Muscle layer of colon (tissue), 2 donors: ENCODE data around the gene ZNF45.

Source experiments
- H3K27ac ChIP-seq: one replicate; pipeline ENCODE4 v1.7.0; 2013; ENCODE audit warnings: low read depth, mild to moderate bottlenecking, low read length, moderate library complexity
- H3K27me3 ChIP-seq, 2 donors: one replicate each; pipeline ENCODE4 v1.7.0; 2013; ENCODE audit warnings: low read length in 2 of 2, mild to moderate bottlenecking in 2 of 2; ENCODE audit not compliant: insufficient read depth in 2 of 2, control insufficient read depth in 1 of 2
- H3K36me3 ChIP-seq: one replicate; pipeline ENCODE4 v1.7.0; 2013; ENCODE audit warnings: mild to moderate bottlenecking, low read length; ENCODE audit not compliant: insufficient read depth
- H3K4me1 ChIP-seq: one replicate; pipeline ENCODE4 v1.7.0; 2013; ENCODE audit warnings: mild to moderate bottlenecking, low read length; ENCODE audit not compliant: insufficient read depth
- H3K4me3 ChIP-seq, 2 donors: one replicate each; pipeline ENCODE4 v1.7.0; 2013; ENCODE audit warnings: low read length in 2 of 2, low read depth in 1 of 2, mild to moderate bottlenecking in 1 of 2, moderate library complexity in 1 of 2
- H3K9ac ChIP-seq: one replicate; pipeline ENCODE4 v1.7.0; 2013; ENCODE audit warnings: low read length
- H3K9me3 ChIP-seq: one replicate; pipeline ENCODE4 v1.7.0; 2013; ENCODE audit warnings: mild to moderate bottlenecking, low read length
- donor health status: abdominal sarcoma.
- donor health status: Adenocarcinoma of cecum.

The ZNF45 gene

GRCh38 chr19:43934985-43935708 is at the start of gene ZNF45:
Gene ZNF45, minus strand, starts transcription at chr19:43935282. Its CDS starts 13,097 bp downstream, at chr19:43922185.
- Histone ChIP-seq H3K27ac (peak within 1 kb of the TSS; percentile 84), H3K9me3 (no peaks in the 10 kb centered on the region), H3K27me3 (no peaks in the 10 kb centered on the region), H3K4me3 (peak within 1 kb of the TSS; percentile 78), H3K9ac (peak within 1 kb of the TSS; percentile 73), H3K4me1 (peaks cover 13% of the 10 kb centered on the region), H3K36me3 (peaks cover 18% of the 10 kb centered on the region)

GRCh38 chr19:43984687-43985000 is 49.6 kb upstream of the ZNF45 start:
- Histone ChIP-seq H3K9me3 (peaks cover 10% of the 10 kb centered on the region), H3K9ac (no peak overlapping the region), H3K27ac (no peak overlapping the region)

GRCh38 chr19:43983912-43984686 is 49.0 kb upstream of the ZNF45 start, which contains the start of gene ZNF155:
Gene ZNF155, plus strand, starts transcription at chr19:43984188. Its CDS starts 4,356 bp downstream, at chr19:43988544.
- Histone ChIP-seq H3K4me1 (peaks cover 4% of the 10 kb centered on the region), H3K9me3 (peaks cover 10% of the 10 kb centered on the region), H3K4me3 (peak within 1 kb of the TSS; percentile 15 to 86), H3K27me3 (no peaks in the 10 kb centered on the region), H3K36me3 (peaks cover 10% of the 10 kb centered on the region), H3K27ac (no peak within 1 kb of the TSS), H3K9ac (no peak within 1 kb of the TSS)

More at GRCh38 chr19:43984687-43985000, 49.6 kb upstream of the ZNF45 start:
- H3K4me3 ChIP-seq, result peak overlapping the region; percentile 15 to 86
- no peaks in the 10 kb centered on the region for H3K27me3 ChIP-seq
- H3K4me1 ChIP-seq, result peaks cover 4% of the 10 kb centered on the region
- peaks cover 15% of the 10 kb centered on the region for H3K36me3 ChIP-seq

- H3K27ac ChIP-seq, result no peak overlapping the region
- peaks cover 10% of the 10 kb centered on the region for H3K9me3 ChIP-seq
- peak overlapping the region in 1 of 2 donors; percentile 86 for H3K4me3 ChIP-seq
- H3K4me1 ChIP-seq, result peaks cover 4% of the 10 kb centered on the region
- H3K9ac ChIP-seq, result no peak overlapping the region
- H3K36me3 ChIP-seq, result peaks cover 4% of the 10 kb centered on the region
- H3K27me3 ChIP-seq, result no peaks in the 10 kb centered on the region
These were observed 48.4 kb upstream of the ZNF45 start for GRCh38 chr19:43983544-43983911.

- H3K9me3 ChIP-seq, result peaks cover 22% of the 10 kb centered on the region
These were observed 41.6 kb upstream of the ZNF45 start for GRCh38 chr19:43976732-43977131.

GRCh38 chr19:43966079-43966694 is 31.1 kb upstream of the ZNF45 start:
- Histone ChIP-seq H3K4me1 (no peaks in the 10 kb centered on the region), H3K9ac (no peak overlapping the region), H3K27me3 (no peaks in the 10 kb centered on the region), H3K27ac (no peak overlapping the region), H3K9me3 (peaks cover 88% of the 10 kb centered on the region), H3K4me3 (peak overlapping the region in 1 of 2 donors; percentile 47), H3K36me3 (peaks cover 66% of the 10 kb centered on the region)

More at GRCh38 chr19:43976732-43977131, 41.6 kb upstream of the ZNF45 start:
- H3K4me3 ChIP-seq, result no peak overlapping the region
- H3K4me1 ChIP-seq, result no peaks in the 10 kb centered on the region
- no peak overlapping the region for H3K9ac ChIP-seq
- H3K27ac ChIP-seq, result no peak overlapping the region
- no peaks in the 10 kb centered on the region for H3K27me3 ChIP-seq
- no peaks in the 10 kb centered on the region for H3K36me3 ChIP-seq

GRCh38 chr19:43960411-43960810 is 25.3 kb upstream of the ZNF45 start:
- peaks cover 23% of the 10 kb centered on the region for H3K36me3 ChIP-seq
- H3K4me3 ChIP-seq, result no peak overlapping the region
- H3K9me3 ChIP-seq, result peaks cover 71% of the 10 kb centered on the region
- no peaks in the 10 kb centered on the region for H3K27me3 ChIP-seq
- no peaks in the 10 kb centered on the region for H3K4me1 ChIP-seq
- H3K27ac ChIP-seq, result no peak overlapping the region
- no peak overlapping the region for H3K9ac ChIP-seq

GRCh38 chr19:43957891-43958290 is 22.8 kb upstream of the ZNF45 start:
- Histone ChIP-seq H3K9me3 (peaks cover 66% of the 10 kb centered on the region), H3K36me3 (peaks cover 12% of the 10 kb centered on the region)

GRCh38 chr19:43956827-43957226 is 21.7 kb upstream of the ZNF45 start:
- Histone ChIP-seq H3K27ac (no peak overlapping the region), H3K4me1 (no peaks in the 10 kb centered on the region), H3K4me3 (no peak overlapping the region), H3K27me3 (no peaks in the 10 kb centered on the region), H3K9me3 (peaks cover 56% of the 10 kb centered on the region), H3K36me3 (peaks cover 8% of the 10 kb centered on the region), H3K9ac (no peak overlapping the region)

More at GRCh38 chr19:43957891-43958290, 22.8 kb upstream of the ZNF45 start:
- peak overlapping the region in 1 of 2 donors; percentile 14 for H3K4me3 ChIP-seq
- no peaks in the 10 kb centered on the region for H3K4me1 ChIP-seq
- no peak overlapping the region for H3K27ac ChIP-seq
- H3K9ac ChIP-seq, result no peak overlapping the region
- no peaks in the 10 kb centered on the region for H3K27me3 ChIP-seq

- H3K27me3 ChIP-seq, result no peaks in the 10 kb centered on the region
- peaks cover 21% of the 10 kb centered on the region for H3K9me3 ChIP-seq
- peaks cover 8% of the 10 kb centered on the region for H3K36me3 ChIP-seq
- H3K27ac ChIP-seq, result peak within 1 kb of the TSS; percentile 78
- H3K4me3 ChIP-seq, result peak within 1 kb of the TSS; percentile 88 to 95
- peak within 1 kb of the TSS; percentile 65 for H3K9ac ChIP-seq
- H3K4me1 ChIP-seq, result no peaks in the 10 kb centered on the region
These were observed 16.0 kb upstream of the ZNF45 start, which contains the start of gene ZNF221 for GRCh38 chr19:43950834-43951645. Gene ZNF221, plus strand, starts transcription at chr19:43951228. Its CDS starts 11,499 bp downstream, at chr19:43962727.
